Keratinocyte (primary cell): ENCODE data around the gene SPR. TPM values are rescaled to one million over a fixed set of nuclear protein-coding genes. Genes with fewer than 3 reads are reported as not detected.

ENCODE experiments used
- DNase-seq: peaks from one replicate; pipeline ENCODE4 v3.0.0-alpha.2; 2011; ENCODE audit warnings: low read depth, missing footprints, low spot score
- FAIRE-seq: peaks from 2 replicates; lab custom pipeline; 2011; peaks lifted over from hg19 to GRCh38; lab: Jason Lieb, UNC
- H2AFZ ChIP-seq: 2 replicates; pipeline ENCODE4 v1.6.0; 2012; ENCODE audit warnings: low read length, control low read depth, inconsistent platforms; ENCODE audit not compliant: control insufficient read depth
- H3K27ac ChIP-seq: 2 replicates; pipeline ENCODE4 v1.5.1; 2011; ENCODE audit warnings: low read length; ENCODE audit not compliant: control insufficient read depth, insufficient read depth
- H3K27me3 ChIP-seq: 3 replicates; pipeline ENCODE4 v1.6.0; 2011; ENCODE audit warnings: low read length; ENCODE audit not compliant: control insufficient read depth, insufficient read depth; ENCODE audit errors: extremely low read depth
- H3K36me3 ChIP-seq, 2 experiments: 2 replicates in 1 of 2; 3 replicates in 1 of 2; pipeline ENCODE4 v1.5.1; 2011; ENCODE audit warnings: low read length in 2 of 2, mild to moderate bottlenecking in 1 of 2; ENCODE audit not compliant: control insufficient read depth in 2 of 2, insufficient read depth in 2 of 2; ENCODE audit errors: extremely low read depth in 1 of 2
- H3K4me1 ChIP-seq: 3 replicates; pipeline ENCODE4 v1.5.1; 2011; ENCODE audit warnings: low read length; ENCODE audit not compliant: control insufficient read depth, insufficient read depth; ENCODE audit errors: extremely low read depth
- H3K4me2 ChIP-seq: 3 replicates; pipeline ENCODE4 v1.6.0; 2011; ENCODE audit warnings: low read depth, low read length; ENCODE audit not compliant: control insufficient read depth, insufficient read depth; ENCODE audit errors: extremely low read depth
- H3K4me3 ChIP-seq, 3 experiments: fragments of 200-600 bp in 1 of 3; sonication (generic) in 1 of 3; 2 replicates in 2 of 3; 3 replicates in 1 of 3; pipeline ENCODE4 v1.5.1; 2011 to 2016; ENCODE audit warnings: low read length in 3 of 3, mild to moderate bottlenecking in 3 of 3, control low read depth in 2 of 3, inconsistent platforms in 1 of 3, low read depth in 1 of 3, mixed read lengths in 1 of 3, mixed run types in 1 of 3, moderate library complexity in 1 of 3; ENCODE audit not compliant: control insufficient read depth in 2 of 3, insufficient read depth in 2 of 3; ENCODE audit errors: extremely low read depth in 1 of 3
- H3K79me2 ChIP-seq: 2 replicates; pipeline ENCODE4 v1.6.0; 2012; ENCODE audit warnings: low read length; ENCODE audit not compliant: control insufficient read depth, insufficient read depth
- H3K9ac ChIP-seq: 3 replicates; pipeline ENCODE4 v1.6.0; 2011; ENCODE audit warnings: low read length; ENCODE audit not compliant: control insufficient read depth, insufficient read depth; ENCODE audit errors: extremely low read depth
- H3K9me1 ChIP-seq: 3 replicates; pipeline ENCODE4 v1.6.0; 2011; ENCODE audit warnings: low read length; ENCODE audit not compliant: control insufficient read depth, insufficient read depth; ENCODE audit errors: extremely low read depth
- H3K9me3 ChIP-seq: 2 replicates; pipeline ENCODE4 v1.5.1; 2012; ENCODE audit warnings: low read depth, low read length; ENCODE audit not compliant: control insufficient read depth
- H4K20me1 ChIP-seq: 3 replicates; pipeline ENCODE4 v1.6.0; 2011; ENCODE audit warnings: low read length; ENCODE audit not compliant: control insufficient read depth, insufficient read depth; ENCODE audit errors: extremely low read depth
- EZH2 ChIP-seq: IDR thresholded peaks from one replicate; pipeline ENCODE4 v1.6.1; 2012; ENCODE audit warnings: inconsistent platforms, mild to moderate bottlenecking, low read length, moderate library complexity
- dilution Hi-C: fragments of 300-500 bp; cut with MboI; formaldehyde crosslinking; loops from one replicate; pipeline ENCODE4 v1.7.0; 2020; ENCODE audit warnings: low sequenced_read_pairs; ENCODE audit not compliant: extremely low pct_ligation_motif_present
- polyA plus RNA-seq, 5 experiments: library from polyadenylated mRNA; depleted of rRNA in 3 of 5; stranded (reverse) in 3 of 5; stranded (forward) in 1 of 5; unstranded in 1 of 5; fragments of >200 nt; gene quantifications; 1 replicate in 1 of 5; 2 replicates in 3 of 5; 3 replicates in 1 of 5; pipeline versions ENCODE4 v1.2.1 to v1.2.3, GENCODE V29; 2011 to 2012; ENCODE audit warnings: missing spikeins in 2 of 5, low read depth in 1 of 5, low replicate concordance in 1 of 5
- TF ChIP-seq, protein P1 (sequence below), 3 experiments: IDR thresholded peaks in 1 of 3; conservative IDR thresholded peaks in 1 of 3; optimal IDR thresholded peaks in 1 of 3; 2 replicates in 2 of 3; 3 replicates in 1 of 3; pipeline versions ENCODE3 to v1.5.1; 2011; ENCODE audit warnings: low read length in 3 of 3, mild to moderate bottlenecking in 3 of 3, moderate library complexity in 2 of 3, control low read depth in 1 of 3, inconsistent platforms in 1 of 3; ENCODE audit not compliant: insufficient read depth in 2 of 3; ENCODE audit errors: extremely low read depth in 1 of 3

Gene SPR
- polyA plus RNA-seq, 1 donor (not counting 4 experiments of a cell fraction or from before 2014, with no cell fraction given): 25.1 TPM

DNA sequence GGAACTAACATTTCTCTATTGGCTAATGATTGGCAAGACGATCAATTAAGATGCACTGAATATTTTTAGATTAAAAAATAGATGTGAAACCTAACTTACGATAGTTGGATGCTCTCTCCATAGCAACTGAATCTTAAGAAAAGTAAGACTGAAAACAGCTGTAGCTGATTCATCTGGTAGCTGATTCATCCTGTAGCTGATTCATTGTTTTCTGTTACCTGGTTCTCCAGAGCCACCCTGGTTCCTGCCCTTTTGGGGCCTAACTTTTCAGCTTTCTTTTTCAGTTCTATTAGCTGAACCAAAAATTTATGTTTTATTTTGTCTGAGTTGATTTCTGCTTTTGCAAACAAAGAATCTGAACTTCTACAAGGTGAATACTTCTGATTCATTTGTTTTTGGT is 22.7 kb upstream of the SPR start:
- H3K4me1 ChIP-seq: peaks cover 18% of the 10 kb centered on the region
- no peak overlapping the region for H3K4me3 ChIP-seq
- TF ChIP-seq, protein P1, sequence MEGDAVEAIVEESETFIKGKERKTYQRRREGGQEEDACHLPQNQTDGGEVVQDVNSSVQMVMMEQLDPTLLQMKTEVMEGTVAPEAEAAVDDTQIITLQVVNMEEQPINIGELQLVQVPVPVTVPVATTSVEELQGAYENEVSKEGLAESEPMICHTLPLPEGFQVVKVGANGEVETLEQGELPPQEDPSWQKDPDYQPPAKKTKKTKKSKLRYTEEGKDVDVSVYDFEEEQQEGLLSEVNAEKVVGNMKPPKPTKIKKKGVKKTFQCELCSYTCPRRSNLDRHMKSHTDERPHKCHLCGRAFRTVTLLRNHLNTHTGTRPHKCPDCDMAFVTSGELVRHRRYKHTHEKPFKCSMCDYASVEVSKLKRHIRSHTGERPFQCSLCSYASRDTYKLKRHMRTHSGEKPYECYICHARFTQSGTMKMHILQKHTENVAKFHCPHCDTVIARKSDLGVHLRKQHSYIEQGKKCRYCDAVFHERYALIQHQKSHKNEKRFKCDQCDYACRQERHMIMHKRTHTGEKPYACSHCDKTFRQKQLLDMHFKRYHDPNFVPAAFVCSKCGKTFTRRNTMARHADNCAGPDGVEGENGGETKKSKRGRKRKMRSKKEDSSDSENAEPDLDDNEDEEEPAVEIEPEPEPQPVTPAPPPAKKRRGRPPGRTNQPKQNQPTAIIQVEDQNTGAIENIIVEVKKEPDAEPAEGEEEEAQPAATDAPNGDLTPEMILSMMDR (optimal IDR thresholded peaks at IDR 0.05 in 1 of 3, IDR thresholded peaks at IDR 0.05 in 1 of 3, conservative IDR thresholded peaks at IDR 0.05 in 1 of 3; ENCODE audit: extremely low read depth in 1 of 3, insufficient read depth in 2 of 3, low read length in 3 of 3): no peak
- TF ChIP-seq EZH2: no peak
- H3K9me1 ChIP-seq: no peaks in the 10 kb centered on the region
- H4K20me1 ChIP-seq: no peaks in the 10 kb centered on the region
- no peak overlapping the region for H3K9ac ChIP-seq
- H3K27ac ChIP-seq: peak overlapping the region; percentile 62
- H3K9me3 ChIP-seq: no peaks in the 10 kb centered on the region
- H3K36me3 ChIP-seq: no peaks in the 10 kb centered on the region
- no peaks in the 10 kb centered on the region for H3K27me3 ChIP-seq
- no peak for DNase-seq
- H3K79me2 ChIP-seq: no peaks in the 10 kb centered on the region
- dilution Hi-C loops: no loop called here
- H2AFZ ChIP-seq: no peak overlapping the region
- H3K4me2 ChIP-seq: no peak overlapping the region
- FAIRE-seq: peak; percentile 90

DNA sequence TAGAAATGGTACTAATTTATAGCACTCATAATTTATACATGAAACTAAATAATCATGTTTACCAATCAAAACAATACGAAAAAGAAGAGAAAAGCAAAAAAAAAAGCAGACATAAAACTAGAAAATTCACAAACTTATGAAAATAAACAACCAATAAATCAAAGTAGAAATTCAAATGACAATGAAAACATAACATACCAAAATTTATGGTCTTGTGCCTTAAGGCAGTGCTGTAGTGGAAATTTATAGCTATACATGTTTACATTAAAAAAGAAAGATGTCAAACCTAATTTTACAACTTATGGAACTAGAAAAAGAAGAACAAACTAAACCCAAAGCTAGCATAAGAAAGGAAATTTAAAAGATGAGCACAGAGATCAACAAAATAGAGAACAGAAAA is 16.1 kb upstream of the SPR start:
- TF ChIP-seq EZH2: no peak
- TF ChIP-seq, protein P1 (optimal IDR thresholded peaks at IDR 0.05 in 1 of 3, IDR thresholded peaks at IDR 0.05 in 1 of 3, conservative IDR thresholded peaks at IDR 0.05 in 1 of 3; ENCODE audit: extremely low read depth in 1 of 3, insufficient read depth in 2 of 3, low read length in 3 of 3): no peak
- no peak overlapping the region for H3K9ac ChIP-seq
- H4K20me1 ChIP-seq: no peaks in the 10 kb centered on the region
- no peaks in the 10 kb centered on the region for H3K9me3 ChIP-seq
- no peak overlapping the region for H3K4me2 ChIP-seq
- no peaks in the 10 kb centered on the region for H3K9me1 ChIP-seq
- no peaks in the 10 kb centered on the region for H3K36me3 ChIP-seq
- no peaks in the 10 kb centered on the region for H3K79me2 ChIP-seq
- no peak overlapping the region for H2AFZ ChIP-seq
- dilution Hi-C loops: no loop called here
- H3K27ac ChIP-seq: no peak overlapping the region
- peaks cover 9% of the 10 kb centered on the region for H3K27me3 ChIP-seq
- FAIRE-seq (no peak), DNase-seq (no peak)
- no peaks in the 10 kb centered on the region for H3K4me1 ChIP-seq
- no peak overlapping the region for H3K4me3 ChIP-seq
